ENCODE results near the gene RASSF3.

RASSF3 gene

DNA sequence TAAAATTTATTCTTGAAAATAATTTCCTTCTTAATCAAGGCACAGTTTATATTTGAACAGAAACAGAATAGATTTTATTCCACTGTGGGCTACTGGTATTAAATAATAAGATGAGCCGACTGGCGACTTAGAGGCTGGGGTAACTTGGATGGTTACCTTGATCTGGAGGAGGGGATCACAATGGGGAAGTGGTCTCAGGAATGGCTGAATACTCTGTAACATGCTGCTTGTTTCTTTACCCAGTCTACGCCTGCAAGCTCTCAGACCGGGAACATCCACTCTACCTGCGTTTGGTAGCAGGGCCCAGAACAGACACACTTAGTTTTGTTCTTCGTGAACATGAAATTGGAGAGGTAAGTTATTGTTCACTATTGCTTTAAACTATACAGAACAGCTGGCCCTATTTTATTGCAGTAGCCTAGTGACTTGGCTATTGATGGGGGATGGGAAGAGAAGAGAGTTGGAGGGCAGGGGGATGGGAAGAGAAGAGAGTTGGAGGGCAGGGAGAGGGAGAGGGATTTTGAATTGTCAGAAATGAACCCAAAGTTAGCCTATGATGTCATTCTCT, 81.0 kb downstream of the RASSF3 start:
- no peak overlapping the region for H3K4me3 ChIP-seq (ENCODE audit: low read depth, low read length)
- TF ChIP-seq, protein P1, sequence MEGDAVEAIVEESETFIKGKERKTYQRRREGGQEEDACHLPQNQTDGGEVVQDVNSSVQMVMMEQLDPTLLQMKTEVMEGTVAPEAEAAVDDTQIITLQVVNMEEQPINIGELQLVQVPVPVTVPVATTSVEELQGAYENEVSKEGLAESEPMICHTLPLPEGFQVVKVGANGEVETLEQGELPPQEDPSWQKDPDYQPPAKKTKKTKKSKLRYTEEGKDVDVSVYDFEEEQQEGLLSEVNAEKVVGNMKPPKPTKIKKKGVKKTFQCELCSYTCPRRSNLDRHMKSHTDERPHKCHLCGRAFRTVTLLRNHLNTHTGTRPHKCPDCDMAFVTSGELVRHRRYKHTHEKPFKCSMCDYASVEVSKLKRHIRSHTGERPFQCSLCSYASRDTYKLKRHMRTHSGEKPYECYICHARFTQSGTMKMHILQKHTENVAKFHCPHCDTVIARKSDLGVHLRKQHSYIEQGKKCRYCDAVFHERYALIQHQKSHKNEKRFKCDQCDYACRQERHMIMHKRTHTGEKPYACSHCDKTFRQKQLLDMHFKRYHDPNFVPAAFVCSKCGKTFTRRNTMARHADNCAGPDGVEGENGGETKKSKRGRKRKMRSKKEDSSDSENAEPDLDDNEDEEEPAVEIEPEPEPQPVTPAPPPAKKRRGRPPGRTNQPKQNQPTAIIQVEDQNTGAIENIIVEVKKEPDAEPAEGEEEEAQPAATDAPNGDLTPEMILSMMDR (IDR thresholded peaks at IDR 0.05; ENCODE audit: borderline replicate concordance, insufficient read depth, low read depth, low read length), result no peak

- TF ChIP-seq, protein P1 (IDR thresholded peaks at IDR 0.05; ENCODE audit: borderline replicate concordance, insufficient read depth, low read depth, low read length), result no peak
Measured at GRCh38 chr12:64691795-64692583, 81.7 kb downstream of the RASSF3 start.

DNA sequence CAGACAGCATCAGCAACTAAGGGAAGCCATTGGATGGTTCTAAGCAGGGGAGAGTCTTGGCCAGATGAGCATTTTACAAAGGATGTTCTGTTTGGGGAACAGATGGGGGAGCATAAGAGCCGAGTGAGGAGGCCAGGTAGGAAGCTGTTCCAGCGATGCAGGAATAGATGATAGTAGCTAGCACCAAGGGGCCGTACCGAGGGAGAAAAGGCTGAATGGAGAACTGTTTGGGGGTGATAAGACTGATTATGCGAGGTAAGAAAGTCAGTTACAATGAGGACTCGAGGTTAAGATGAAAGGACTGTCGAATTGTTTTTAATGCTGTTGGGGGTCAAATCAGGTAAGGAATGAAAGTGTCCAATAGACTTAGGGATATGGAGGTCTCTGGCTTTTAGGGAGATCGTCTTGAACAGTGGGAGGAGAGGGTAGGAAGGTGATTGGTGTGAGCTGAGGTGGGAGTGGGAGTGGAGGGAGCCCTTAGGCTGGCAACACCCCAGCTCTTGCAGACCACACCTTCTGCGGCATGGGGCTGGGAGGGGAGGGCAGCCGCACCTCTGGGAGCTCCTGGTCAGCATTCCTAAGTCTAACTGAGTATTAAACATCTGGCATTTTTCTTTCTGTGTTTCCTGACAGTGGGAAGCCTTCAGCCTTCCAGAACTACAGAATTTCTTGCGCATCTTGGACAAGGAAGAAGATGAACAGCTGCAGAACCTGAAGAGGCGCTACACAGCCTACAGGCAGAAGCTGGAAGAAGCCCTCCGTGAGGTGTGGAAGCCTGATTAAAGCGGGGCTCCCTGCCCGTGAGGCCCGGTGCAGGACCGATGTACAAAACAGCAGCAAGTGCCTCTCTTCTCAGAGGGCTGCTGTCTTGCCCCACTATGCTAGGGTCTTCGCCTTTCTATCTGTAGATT, 84.1 kb downstream of the RASSF3 start:
- no peak overlapping the region for H3K4me3 ChIP-seq (ENCODE audit: low read depth, low read length)
- TF ChIP-seq, protein P1 (IDR thresholded peaks at IDR 0.05; ENCODE audit: borderline replicate concordance, insufficient read depth, low read depth, low read length), result no peak

More at GRCh38 chr12:64691795-64692583, 81.7 kb downstream of the RASSF3 start:
- H3K4me3 ChIP-seq (ENCODE audit: low read depth, low read length), result no peak overlapping the region

DNA sequence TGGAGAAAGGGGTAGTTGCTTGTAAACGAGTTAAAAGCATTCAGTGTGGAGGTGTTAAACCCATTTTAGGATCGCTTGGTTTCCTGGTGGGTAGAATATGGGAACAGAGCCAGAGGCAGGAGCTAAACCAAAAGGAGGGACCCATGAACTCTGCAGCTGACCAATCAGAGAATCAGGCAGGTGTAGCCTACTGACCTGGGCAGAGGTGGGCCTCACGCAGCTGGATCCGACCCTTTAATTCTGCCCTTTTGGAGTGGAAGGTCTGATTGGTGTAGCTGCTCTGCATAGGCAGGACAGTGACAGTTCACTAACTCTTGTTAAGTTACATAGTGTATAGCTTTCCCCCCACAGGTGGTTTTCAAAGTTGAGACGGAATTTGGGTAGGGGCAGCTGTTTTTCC, 85.3 kb downstream of the RASSF3 start:
- TF ChIP-seq, protein P1 (IDR thresholded peaks at IDR 0.05; ENCODE audit: borderline replicate concordance, insufficient read depth, low read depth, low read length), result no peak
- H3K4me3 ChIP-seq (ENCODE audit: low read depth, low read length), result no peak overlapping the region

DNA sequence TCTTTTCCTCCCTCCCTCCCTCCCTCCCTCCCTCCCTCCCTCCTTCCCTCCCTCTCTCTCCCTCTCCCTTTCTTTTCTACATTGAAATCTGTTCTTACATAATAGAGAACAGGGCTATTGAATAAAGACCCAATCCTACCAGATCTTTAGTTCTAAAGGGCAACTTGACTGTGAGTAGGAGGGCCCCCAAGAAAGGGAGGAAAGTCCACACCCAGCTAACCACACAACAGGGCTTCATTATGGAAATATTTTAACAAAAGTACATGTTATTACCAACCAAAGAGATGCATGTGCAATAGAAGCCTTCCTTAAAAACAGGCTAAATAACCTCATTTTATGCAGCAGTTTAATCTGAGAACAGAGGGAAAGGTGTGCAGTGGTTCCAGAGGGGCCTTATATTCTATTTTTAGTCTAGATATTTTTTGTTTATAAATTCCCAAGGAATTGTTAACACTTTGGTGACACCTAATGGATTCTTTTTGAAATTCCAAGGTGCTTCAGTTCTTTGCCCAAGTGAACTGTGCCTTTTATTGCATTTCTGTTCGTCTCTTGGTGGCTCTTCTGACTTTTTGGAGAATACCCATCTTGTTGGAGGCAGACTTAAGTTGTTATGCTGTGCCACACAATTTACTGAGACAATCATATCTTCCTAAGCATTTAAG, 85.9 kb downstream of the RASSF3 start:
- TF ChIP-seq, protein P1 (IDR thresholded peaks at IDR 0.05; ENCODE audit: borderline replicate concordance, insufficient read depth, low read depth, low read length), result no peak
- H3K4me3 ChIP-seq (ENCODE audit: low read depth, low read length), result no peak overlapping the region

- TF ChIP-seq, protein P1 (IDR thresholded peaks at IDR 0.05; ENCODE audit: borderline replicate concordance, insufficient read depth, low read depth, low read length), result no peak
Measured at GRCh38 chr12:64699504-64700115, 89.3 kb downstream of the RASSF3 start.

More at GRCh38 chr12:64699504-64700115, 89.3 kb downstream of the RASSF3 start:
- no peak overlapping the region for H3K4me3 ChIP-seq (ENCODE audit: low read depth, low read length)
